Neuronal stem cell (in vitro differentiated cells): Measurements from ENCODE around the gene PPP1R11.
"Not testable (repeated sequence)": the region's sequence is repeated elsewhere in the genome, so short reads cannot be mapped to it uniquely, and the experiment has no call there.

Source experiments
- DNase-seq: peaks from one replicate; pipeline ENCODE4 v3.0.0-alpha.2; 2013; ENCODE audit warnings: low spot score
- H2AFZ ChIP-seq: one replicate; pipeline ENCODE4 v1.6.1; 2013; ENCODE audit warnings: mild to moderate bottlenecking, low read length, inconsistent platforms
- H2AK5ac ChIP-seq: 2 replicates; pipeline ENCODE4 v1.6.1; 2013; ENCODE audit warnings: low read depth, mild to moderate bottlenecking, inconsistent platforms, low read length, moderate library complexity, mixed read lengths
- H2BK120ac ChIP-seq: 2 replicates; pipeline ENCODE4 v1.6.1; 2013; ENCODE audit warnings: low read depth, mild to moderate bottlenecking, inconsistent platforms, low read length, moderate library complexity, mixed read lengths
- H2BK12ac ChIP-seq: one replicate; pipeline ENCODE4 v1.6.1; 2013; ENCODE audit warnings: low read length, inconsistent platforms
- H2BK15ac ChIP-seq: 2 replicates; pipeline ENCODE4 v1.6.1; 2013; ENCODE audit warnings: mild to moderate bottlenecking, low read length, inconsistent platforms, mixed read lengths
- H2BK5ac ChIP-seq: one replicate; pipeline ENCODE4 v1.6.1; 2013; ENCODE audit warnings: inconsistent platforms, mild to moderate bottlenecking, low read length, moderate library complexity
- H3K14ac ChIP-seq: one replicate; pipeline ENCODE4 v1.6.1; 2013; ENCODE audit warnings: low read length, inconsistent platforms
- H3K18ac ChIP-seq: 2 replicates; pipeline ENCODE4 v1.6.1; 2013; ENCODE audit warnings: low read length, inconsistent platforms
- H3K23ac ChIP-seq: 2 replicates; pipeline ENCODE4 v1.6.1; 2013; ENCODE audit warnings: low read depth, mild to moderate bottlenecking, mixed read lengths, low read length, inconsistent platforms; ENCODE audit not compliant: poor library complexity
- H3K27ac ChIP-seq: replicated peaks from 3 replicates; pipeline ENCODE4 v1.5.1; 2013; ENCODE audit warnings: low read length, inconsistent platforms
- H3K27me3 ChIP-seq, 3 experiments: 2 replicates each; pipeline ENCODE4 v1.6.1; 2013; ENCODE audit warnings: low read length in 3 of 3, mild to moderate bottlenecking in 2 of 3, inconsistent platforms in 1 of 3, low read depth in 1 of 3, mixed read lengths in 1 of 3, moderate library complexity in 1 of 3; ENCODE audit not compliant: control insufficient read depth in 3 of 3, insufficient read depth in 3 of 3
- H3K36me3 ChIP-seq, 2 donors: replicated peaks in 1 of 2; 2 replicates each; pipeline ENCODE4 v1.6.1; 2013; ENCODE audit warnings: low read length in 2 of 2; ENCODE audit not compliant: control insufficient read depth in 2 of 2, insufficient read depth in 2 of 2
- H3K4ac ChIP-seq: 2 replicates; pipeline ENCODE4 v1.6.1; 2013; ENCODE audit warnings: inconsistent platforms, mild to moderate bottlenecking, low read length, moderate library complexity
- H3K4me1 ChIP-seq, 2 donors: 1 replicate in 1 of 2; 2 replicates in 1 of 2; pipeline ENCODE4 v1.6.1; 2013; ENCODE audit warnings: low read length in 2 of 2, low read depth in 1 of 2; ENCODE audit not compliant: control insufficient read depth in 2 of 2, insufficient read depth in 1 of 2
- H3K4me2 ChIP-seq: one replicate; pipeline ENCODE4 v1.6.1; 2013; ENCODE audit warnings: mild to moderate bottlenecking, low read length, inconsistent platforms; ENCODE audit not compliant: insufficient read depth, poor library complexity, severe bottlenecking
- H3K4me3 ChIP-seq, 2 donors: 2 replicates each; pipeline ENCODE4 v1.5.1; 2013; ENCODE audit warnings: low read length in 2 of 2, mild to moderate bottlenecking in 2 of 2, inconsistent platforms in 1 of 2, moderate library complexity in 1 of 2
- H3K79me1 ChIP-seq: one replicate; pipeline ENCODE4 v1.6.1; 2013; ENCODE audit warnings: low read depth, mild to moderate bottlenecking, inconsistent platforms, low read length, moderate library complexity
- H3K9ac ChIP-seq: one replicate; pipeline ENCODE4 v1.6.1; 2013; ENCODE audit warnings: mild to moderate bottlenecking, low read depth, low read length, inconsistent platforms; ENCODE audit not compliant: poor library complexity
- H3K9me3 ChIP-seq, 2 donors: replicated peaks in 1 of 2; 2 replicates each; pipeline versions ENCODE3 to v1.6.1; 2013; ENCODE audit warnings: low read length in 2 of 2, mild to moderate bottlenecking in 2 of 2, inconsistent platforms in 1 of 2, low read depth in 1 of 2, mixed read lengths in 1 of 2, moderate library complexity in 1 of 2; ENCODE audit not compliant: control insufficient read depth in 2 of 2, insufficient read depth in 1 of 2
- H4K8ac ChIP-seq: one replicate; pipeline ENCODE4 v1.6.1; 2013; ENCODE audit warnings: low read depth, mild to moderate bottlenecking, inconsistent platforms, low read length, moderate library complexity
- H4K91ac ChIP-seq: one replicate; pipeline ENCODE4 v1.6.1; 2013; ENCODE audit warnings: low read length, low read depth, mild to moderate bottlenecking, inconsistent platforms; ENCODE audit not compliant: poor library complexity
- WGBS, 2 donors: extraction: QIAGEN DNeasy Blood & Tissue Kit; methylation state at CpG; one replicate each; pipeline ENCODE4 v1.1.7; 2013; ENCODE audit warnings: missing lambda C conversion rate in 2 of 2, mixed read lengths in 1 of 2; ENCODE audit not compliant: insufficient read length in 2 of 2, insufficient replicate concordance in 1 of 2; ENCODE audit errors: extremely low coverage in 2 of 2; 5-methylcytosine and 5-hydroxymethylcytosine counted together

PPP1R11 gene

DNA sequence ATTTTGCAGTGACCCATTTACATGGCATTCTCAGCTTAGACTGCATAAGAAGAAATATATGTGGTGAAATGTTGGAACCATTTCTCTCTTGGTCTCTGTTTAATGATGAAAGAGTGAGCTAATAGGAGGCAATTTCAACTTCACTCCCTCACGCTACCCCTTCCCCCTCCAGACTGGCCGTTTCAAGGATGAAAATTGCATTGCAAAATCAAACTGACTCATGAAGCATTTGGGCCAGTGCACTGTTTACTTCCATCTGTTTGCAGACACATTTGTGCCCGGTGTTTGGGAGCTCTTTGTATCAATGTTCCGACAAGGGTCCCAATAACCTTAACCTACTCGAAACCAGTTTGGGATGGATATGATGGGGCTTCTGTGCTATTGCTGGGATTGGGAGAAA, 33.6 kb upstream of the PPP1R11 start:
- not testable (repeated sequence) for H2AK5ac ChIP-seq, H4K91ac ChIP-seq, H3K4ac ChIP-seq, H2BK12ac ChIP-seq, DNase-seq, H3K9ac ChIP-seq, H3K4me1 ChIP-seq, H4K8ac ChIP-seq, H3K14ac ChIP-seq, H3K18ac ChIP-seq, H3K36me3 ChIP-seq, H3K4me2 ChIP-seq, H2BK5ac ChIP-seq, H2BK120ac ChIP-seq, H3K4me3 ChIP-seq, H3K27ac ChIP-seq, H3K27me3 ChIP-seq, H2AFZ ChIP-seq, H2BK15ac ChIP-seq, H3K23ac ChIP-seq, H3K79me1 ChIP-seq, H3K9me3 ChIP-seq
- WGBS, 2 donors: no CpG with 5 or more reads among the region's 5 CpGs

DNA sequence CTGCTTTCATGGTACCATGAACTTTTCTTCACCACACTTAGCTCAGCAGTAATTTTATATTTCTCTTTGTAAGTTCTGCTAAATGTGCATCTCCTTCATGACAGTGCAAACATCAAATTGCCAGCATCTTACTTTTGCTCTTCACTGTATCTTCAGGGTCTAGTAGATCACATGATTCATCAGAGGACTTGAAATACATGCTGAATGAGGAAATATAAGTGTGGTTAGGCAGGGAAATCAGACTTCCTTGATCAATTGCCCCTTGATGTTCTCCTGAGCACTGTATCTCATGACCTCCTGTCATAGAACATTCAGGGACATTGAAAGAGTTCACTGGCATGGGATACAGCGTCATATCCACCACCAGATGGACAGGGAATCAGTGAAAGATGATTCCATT, 31.2 kb upstream of the PPP1R11 start:
- Histone ChIP-seq H2BK5ac (no peak overlapping the region), H3K79me1 (no peaks in the 10 kb centered on the region), H3K9me3 (no peaks in the 10 kb centered on the region), H3K4me3 (no peak overlapping the region), H2BK120ac (no peak overlapping the region), H3K27me3 (no peaks in the 10 kb centered on the region), H4K91ac (no peak overlapping the region), H2BK12ac (no peak overlapping the region), H2BK15ac (no peak overlapping the region), H2AK5ac (no peak overlapping the region), H3K23ac (no peak overlapping the region), H4K8ac (no peak overlapping the region), H3K18ac (no peak overlapping the region), H3K4me2 (no peak overlapping the region), H3K36me3 (peaks cover 3 to 8% of the 10 kb centered on the region in 2 donors), H3K9ac (no peak overlapping the region), H2AFZ (no peak overlapping the region), H3K4me1 (no peaks in the 10 kb centered on the region), H3K4ac (no peak overlapping the region), H3K27ac (no peak overlapping the region), H3K14ac (no peak overlapping the region)
- no CpG with 5 or more reads among the region's 1 CpG for WGBS, 2 donors
- no peak for DNase-seq

DNA sequence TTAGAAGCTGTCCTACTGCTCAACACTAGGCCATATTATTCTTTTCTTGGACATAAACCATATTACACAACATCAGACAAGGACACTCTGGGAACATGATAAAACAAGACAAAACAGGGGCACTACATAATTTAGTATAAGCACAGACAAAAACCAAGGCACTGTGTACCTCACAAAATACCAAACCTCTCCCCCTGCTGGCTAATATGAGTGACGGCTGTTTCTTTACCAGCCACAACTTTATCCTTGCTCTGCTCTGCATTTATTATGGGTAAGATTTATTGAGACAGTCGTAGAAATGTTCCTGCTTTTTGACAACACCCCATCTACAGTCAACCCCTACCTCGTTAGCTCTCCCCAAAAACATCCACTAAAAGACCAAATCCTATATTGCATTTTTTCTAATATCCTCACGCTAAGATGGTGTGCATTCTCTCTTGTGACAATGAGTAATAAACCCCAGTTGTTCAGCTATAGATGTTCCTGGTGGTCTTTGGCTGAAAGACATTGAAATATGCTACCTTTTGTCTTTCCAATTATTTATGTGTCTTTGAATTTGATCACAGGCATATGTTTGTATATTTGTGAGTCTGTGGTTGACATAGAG, 29.7 kb upstream of the PPP1R11 start:
- Histone ChIP-seq H2BK12ac (no peak overlapping the region), H4K8ac (no peak overlapping the region), H2AFZ (no peak overlapping the region), H4K91ac (no peak overlapping the region), H2BK120ac (no peak overlapping the region), H3K27ac (no peak overlapping the region), H2BK15ac (no peak overlapping the region), H3K9me3 (no peaks in the 10 kb centered on the region), H3K9ac (no peak overlapping the region), H3K4me2 (no peak overlapping the region), H3K4me1 (no peaks in the 10 kb centered on the region), H3K27me3 (no peaks in the 10 kb centered on the region), H3K36me3 (peaks cover 3 to 8% of the 10 kb centered on the region in 2 donors), H2BK5ac (no peak overlapping the region), H3K79me1 (no peaks in the 10 kb centered on the region), H3K4ac (no peak overlapping the region), H2AK5ac (no peak overlapping the region), H3K18ac (no peak overlapping the region), H3K23ac (no peak overlapping the region), H3K4me3 (no peak overlapping the region), H3K14ac (no peak overlapping the region)
- no peak for DNase-seq
- WGBS, 2 donors: no CpG with 5 or more reads among the region's 4 CpGs

DNA sequence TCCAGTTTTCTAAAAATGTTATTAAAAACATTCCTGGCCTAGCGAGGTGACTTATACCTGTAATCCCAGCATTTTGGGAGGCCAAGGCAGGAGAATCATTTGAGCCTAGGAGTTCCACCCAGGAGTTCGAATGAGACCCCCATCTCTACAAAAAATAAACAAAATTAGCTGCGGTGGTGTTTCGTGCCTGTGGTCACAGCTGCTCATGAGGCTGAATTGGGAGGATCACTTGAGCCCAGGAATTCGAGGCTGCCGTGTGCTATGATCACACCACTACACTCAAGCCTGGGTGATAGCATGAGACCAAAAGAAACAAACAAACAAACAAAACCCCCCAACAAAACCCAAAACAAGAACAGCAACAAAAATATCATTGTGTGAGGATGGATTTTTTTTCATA, 25.8 kb upstream of the PPP1R11 start:
- H3K4ac ChIP-seq: no peak overlapping the region
- no peak overlapping the region for H3K23ac ChIP-seq
- no peak overlapping the region for H2BK12ac ChIP-seq
- no peak overlapping the region for H3K14ac ChIP-seq
- H3K4me2 ChIP-seq: no peak overlapping the region
- no peak overlapping the region for H2AFZ ChIP-seq
- H3K9ac ChIP-seq: no peak overlapping the region
- H2BK120ac ChIP-seq: no peak overlapping the region
- WGBS, 2 donors: no CpG with 5 or more reads among the region's 6 CpGs
- no peaks in the 10 kb centered on the region for H3K79me1 ChIP-seq
- no peak overlapping the region for H4K91ac ChIP-seq
- no peak overlapping the region for H4K8ac ChIP-seq
- no peaks in the 10 kb centered on the region for H3K27me3 ChIP-seq
- H3K18ac ChIP-seq: no peak overlapping the region
- H3K36me3 ChIP-seq: no peaks in the 10 kb centered on the region
- no peak overlapping the region for H2BK15ac ChIP-seq
- no peak overlapping the region for H3K27ac ChIP-seq
- H3K4me3 ChIP-seq: no peak overlapping the region
- H3K9me3 ChIP-seq: no peaks in the 10 kb centered on the region
- H2BK5ac ChIP-seq: no peak overlapping the region
- DNase-seq: no peak
- no peak overlapping the region for H2AK5ac ChIP-seq
- H3K4me1 ChIP-seq: no peaks in the 10 kb centered on the region
